SU-DHL-6 (cell line): ENCODE data around the gene IL21R.

Source experiments
- EZH2phosphoT487 ChIP-seq: fragments of 200-600 bp; sonication (generic), shearing (Covaris generic); conservative IDR thresholded peaks from 2 replicates; pipeline ENCODE4 v1.6.1; 2018; ENCODE audit warnings: mild to moderate bottlenecking, antibody characterized with exemption, low read length, moderate library complexity, mixed read lengths
- TF ChIP-seq, protein P1 (sequence below): fragments of 200-600 bp; sonication (generic); IDR thresholded peaks from one replicate; pipeline ENCODE4 v1.5.1; 2017; ENCODE audit warnings: antibody characterized with exemption, mild to moderate bottlenecking, low read length, moderate library complexity; ENCODE audit not compliant: insufficient read depth, poor library complexity, severe bottlenecking

DNA sequence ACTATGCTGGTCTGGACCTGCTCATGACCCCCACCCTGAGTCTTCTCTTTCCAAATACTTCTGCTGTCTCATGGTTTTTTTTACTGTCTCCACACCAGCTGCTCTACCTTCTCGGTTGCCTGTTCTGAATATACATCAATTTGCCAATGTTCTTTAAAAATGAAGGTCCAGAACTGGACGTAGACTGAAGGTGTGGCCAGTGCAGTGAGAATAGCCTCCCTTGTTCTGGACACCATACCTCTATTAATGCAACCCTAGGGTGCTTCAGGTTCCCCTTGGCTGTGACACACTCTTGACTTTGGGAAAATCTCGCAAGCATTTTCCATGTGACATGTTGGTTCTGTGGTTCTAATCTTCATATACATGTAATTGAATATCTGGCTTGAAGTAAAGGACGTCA, 15.3 kb upstream of the IL21R start:
- TF ChIP-seq, protein P1, sequence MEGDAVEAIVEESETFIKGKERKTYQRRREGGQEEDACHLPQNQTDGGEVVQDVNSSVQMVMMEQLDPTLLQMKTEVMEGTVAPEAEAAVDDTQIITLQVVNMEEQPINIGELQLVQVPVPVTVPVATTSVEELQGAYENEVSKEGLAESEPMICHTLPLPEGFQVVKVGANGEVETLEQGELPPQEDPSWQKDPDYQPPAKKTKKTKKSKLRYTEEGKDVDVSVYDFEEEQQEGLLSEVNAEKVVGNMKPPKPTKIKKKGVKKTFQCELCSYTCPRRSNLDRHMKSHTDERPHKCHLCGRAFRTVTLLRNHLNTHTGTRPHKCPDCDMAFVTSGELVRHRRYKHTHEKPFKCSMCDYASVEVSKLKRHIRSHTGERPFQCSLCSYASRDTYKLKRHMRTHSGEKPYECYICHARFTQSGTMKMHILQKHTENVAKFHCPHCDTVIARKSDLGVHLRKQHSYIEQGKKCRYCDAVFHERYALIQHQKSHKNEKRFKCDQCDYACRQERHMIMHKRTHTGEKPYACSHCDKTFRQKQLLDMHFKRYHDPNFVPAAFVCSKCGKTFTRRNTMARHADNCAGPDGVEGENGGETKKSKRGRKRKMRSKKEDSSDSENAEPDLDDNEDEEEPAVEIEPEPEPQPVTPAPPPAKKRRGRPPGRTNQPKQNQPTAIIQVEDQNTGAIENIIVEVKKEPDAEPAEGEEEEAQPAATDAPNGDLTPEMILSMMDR = no peak
- no peak for TF ChIP-seq EZH2phosphoT487
